Fibroblast of the aortic adventitia (primary cell): ENCODE data around the gene SELENOH. TPM values are rescaled to one million over a fixed set of nuclear protein-coding genes. Genes with fewer than 3 reads are reported as not detected.

ENCODE experiments used
- DNase-seq: peaks from one replicate; pipeline ENCODE4 v3.0.0-alpha.2; 2010; ENCODE audit warnings: low read depth
- H3K4me3 ChIP-seq: 2 replicates; pipeline ENCODE4 v1.5.1; 2011; ENCODE audit warnings: low read depth, mild to moderate bottlenecking, control low read depth, low read length, moderate library complexity
- CTCF ChIP-seq: IDR thresholded peaks from 2 replicates; pipeline ENCODE4 v1.5.1; 2011; ENCODE audit warnings: mild to moderate bottlenecking, low read length, control low read depth, inconsistent platforms; ENCODE audit not compliant: insufficient read depth
- total RNA-seq: library from RNA; depleted of rRNA; stranded (reverse); fragments of >200 nt; gene quantifications from 2 replicates; pipeline ENCODE4 v1.2.3, GENCODE V29; 2012; ENCODE audit warnings: low replicate concordance

SELENOH gene
- total RNA-seq, 1 donor = 63.4 TPM

- TF ChIP-seq CTCF = no peak
- peak; percentile 97 for DNase-seq
- H3K4me3 ChIP-seq = peak overlapping the region; percentile 47
Observed at GRCh38 chr11:57778318-57779037, 37.2 kb downstream of the SELENOH start.

GRCh38 chr11:57779276-57779675 is 38.0 kb downstream of the SELENOH start:
- peak; percentile 43 for TF ChIP-seq CTCF
- DNase-seq = peak; percentile 78
- H3K4me3 ChIP-seq = no peak overlapping the region

- TF ChIP-seq CTCF = no peak
- H3K4me3 ChIP-seq = no peak overlapping the region
- peak; percentile 30 for DNase-seq
Observed at GRCh38 chr11:57781529-57781943, 40.2 kb downstream of the SELENOH start.

- no peak for TF ChIP-seq CTCF
- DNase-seq = no peak
- H3K4me3 ChIP-seq = no peak overlapping the region
Observed at GRCh38 chr11:57785072-57785471, 43.8 kb downstream of the SELENOH start.

- no peak overlapping the region for H3K4me3 ChIP-seq
- no peak for TF ChIP-seq CTCF
- DNase-seq = no peak
Observed at GRCh38 chr11:57786436-57786835, 45.1 kb downstream of the SELENOH start.

- DNase-seq = no peak
- TF ChIP-seq CTCF = no peak
- no peak overlapping the region for H3K4me3 ChIP-seq
Observed at GRCh38 chr11:57787006-57787604, 45.8 kb downstream of the SELENOH start.
